ENCODE data around the gene UAP1L1. TPM values are rescaled to one million over a fixed set of nuclear protein-coding genes. Genes with fewer than 3 reads are reported as not detected.
A peak's percentile ranks its signal among the peaks of the same experiment; 100 is the strongest.

Gene UAP1L1
- total and polyA plus RNA-seq, 9 of the 15 experiments (the other 6 are each of a cell fraction or from before 2014, with no cell fraction given), result 0.20 to 8.6 (median 3.7) TPM

GRCh38 chr9:137083394-137084004 is 6.2 kb downstream of the UAP1L1 start (continued):
- TF ChIP-seq SFPQ (IDR thresholded peaks at IDR 0.05; ENCODE audit: low read depth, low read length) (no peak), CBX8 (IDR thresholded peaks at IDR 0.05; ENCODE audit: borderline replicate concordance, extremely low read depth, low read depth, low read length, poor library complexity, severe bottlenecking) (no peak), POLR2A (conservative IDR thresholded peaks at IDR 0.05) (0 out of 2 replicates have a peak, but pooled peaks have one; percentile 22), THAP12 (CRISPR knock-in tag; IDR thresholded peaks at IDR 0.05) (no peak), MNT (conservative IDR thresholded peaks at IDR 0.05) (0 out of 4 replicates have a peak, but pooled peaks of 1 of the 2 experiments have one; percentile 32), ARID2 (IDR thresholded peaks at IDR 0.05) (no peak), FUS (optimal IDR thresholded peaks at IDR 0.05; ENCODE audit: low read depth, low read length) (no peak), ZEB2 (IDR thresholded peaks at IDR 0.05) (no peak), CBFA2T2 (conservative IDR thresholded peaks at IDR 0.05) (no peak), MYNN (IDR thresholded peaks at IDR 0.05) (peak; percentile 40; the same call in 1 of the 2 replicates), MYNN (CRISPR knock-in tag; IDR thresholded peaks at IDR 0.05) (no peak), SMARCA4 (IDR thresholded peaks at IDR 0.05) (peak; percentile 64), JUND (IDR thresholded peaks at IDR 0.05; ENCODE audit: borderline replicate concordance, low read depth, low read length) (peak; percentile 87), JUND (tag; IDR thresholded peaks at IDR 0.05; ENCODE audit: borderline replicate concordance, low read depth, low read length) (peak; percentile 78; the same call in 1 of the 3 replicates), SRSF1 (IDR thresholded peaks at IDR 0.05; ENCODE audit: low read depth, low read length) (no peak), NRF1 (conservative IDR thresholded peaks at IDR 0.05 in 1 of 2, IDR thresholded peaks at IDR 0.05 in 1 of 2) (peak; percentile 69 to 72)
- TF ChIP-seq, protein P1, sequence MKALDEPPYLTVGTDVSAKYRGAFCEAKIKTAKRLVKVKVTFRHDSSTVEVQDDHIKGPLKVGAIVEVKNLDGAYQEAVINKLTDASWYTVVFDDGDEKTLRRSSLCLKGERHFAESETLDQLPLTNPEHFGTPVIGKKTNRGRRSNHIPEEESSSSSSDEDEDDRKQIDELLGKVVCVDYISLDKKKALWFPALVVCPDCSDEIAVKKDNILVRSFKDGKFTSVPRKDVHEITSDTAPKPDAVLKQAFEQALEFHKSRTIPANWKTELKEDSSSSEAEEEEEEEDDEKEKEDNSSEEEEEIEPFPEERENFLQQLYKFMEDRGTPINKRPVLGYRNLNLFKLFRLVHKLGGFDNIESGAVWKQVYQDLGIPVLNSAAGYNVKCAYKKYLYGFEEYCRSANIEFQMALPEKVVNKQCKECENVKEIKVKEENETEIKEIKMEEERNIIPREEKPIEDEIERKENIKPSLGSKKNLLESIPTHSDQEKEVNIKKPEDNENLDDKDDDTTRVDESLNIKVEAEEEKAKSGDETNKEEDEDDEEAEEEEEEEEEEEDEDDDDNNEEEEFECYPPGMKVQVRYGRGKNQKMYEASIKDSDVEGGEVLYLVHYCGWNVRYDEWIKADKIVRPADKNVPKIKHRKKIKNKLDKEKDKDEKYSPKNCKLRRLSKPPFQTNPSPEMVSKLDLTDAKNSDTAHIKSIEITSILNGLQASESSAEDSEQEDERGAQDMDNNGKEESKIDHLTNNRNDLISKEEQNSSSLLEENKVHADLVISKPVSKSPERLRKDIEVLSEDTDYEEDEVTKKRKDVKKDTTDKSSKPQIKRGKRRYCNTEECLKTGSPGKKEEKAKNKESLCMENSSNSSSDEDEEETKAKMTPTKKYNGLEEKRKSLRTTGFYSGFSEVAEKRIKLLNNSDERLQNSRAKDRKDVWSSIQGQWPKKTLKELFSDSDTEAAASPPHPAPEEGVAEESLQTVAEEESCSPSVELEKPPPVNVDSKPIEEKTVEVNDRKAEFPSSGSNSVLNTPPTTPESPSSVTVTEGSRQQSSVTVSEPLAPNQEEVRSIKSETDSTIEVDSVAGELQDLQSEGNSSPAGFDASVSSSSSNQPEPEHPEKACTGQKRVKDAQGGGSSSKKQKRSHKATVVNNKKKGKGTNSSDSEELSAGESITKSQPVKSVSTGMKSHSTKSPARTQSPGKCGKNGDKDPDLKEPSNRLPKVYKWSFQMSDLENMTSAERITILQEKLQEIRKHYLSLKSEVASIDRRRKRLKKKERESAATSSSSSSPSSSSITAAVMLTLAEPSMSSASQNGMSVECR (CRISPR knock-in tag; IDR thresholded peaks at IDR 0.05), result 0 out of 2 replicates have a peak, but pooled peaks have one; percentile 32

All from K562 (cell line).